ENCODE results near the gene FTHL17. TPM values are rescaled to one million over a fixed set of nuclear protein-coding genes. Genes with fewer than 3 reads are reported as not detected.

The FTHL17 gene
- not detected for total RNA-seq
- polyA plus RNA-seq, result not detected
- long read RNA-seq, donor 1, result 0 reads
- long read RNA-seq, donor 2, result 0 reads

DNA sequence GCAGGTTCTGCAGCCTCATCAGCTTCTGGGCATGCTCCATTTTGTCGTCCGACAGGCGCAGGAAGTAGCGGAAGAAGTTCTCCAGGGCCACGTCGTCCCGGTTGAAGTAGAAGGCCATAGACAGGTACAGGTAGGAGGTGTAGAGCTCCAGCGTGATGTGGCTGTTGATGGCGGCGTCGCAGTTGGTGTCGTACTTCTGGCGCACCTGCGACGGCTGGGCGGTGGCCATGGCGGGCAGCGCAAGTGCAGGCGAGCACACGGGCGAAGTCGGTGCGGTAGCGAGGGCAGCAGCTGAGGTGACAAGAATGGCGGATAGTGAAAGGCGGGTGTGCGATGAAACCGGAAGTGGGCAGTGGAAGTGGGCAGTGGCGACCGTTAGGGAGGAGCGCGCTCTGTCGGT lies at the start of gene FTHL17:
Gene FTHL17, minus strand, starts transcription at position 317 of the 400 bp plus-strand sequence. Its CDS starts 88 bp downstream, at position 229.
- DNase-seq (no peak), ATAC-seq (ENCODE audit: low FRiP score) (no peak)
- 88 to 98% methylated on average over 28 to 33 of the region's 33 CpGs for WGBS, 2 donors
- H3K27ac ChIP-seq (ENCODE audit: low read depth in 1 of 2, low read length in 2 of 2), result no peak within 1 kb of the TSS
- H3K36me3 ChIP-seq (ENCODE audit: control insufficient read depth in 1 of 2, insufficient read depth in 2 of 2, low read length in 1 of 2), result no peaks in the 10 kb centered on the region
- no peaks in the 10 kb centered on the region for H3K9me3 ChIP-seq (ENCODE audit: control insufficient read depth, low read length)
- no peaks in the 10 kb centered on the region for H3K27me3 ChIP-seq (ENCODE audit: control insufficient read depth in 1 of 2, insufficient read depth in 2 of 2, low read length in 1 of 2)
- H3K4me3 ChIP-seq (ENCODE audit: low read length in 2 of 2), result no peak within 1 kb of the TSS
- intact Hi-C loops (cut with DNase I), result no loop called here
- no peaks in the 10 kb centered on the region for H3K4me1 ChIP-seq (ENCODE audit: control insufficient read depth in 1 of 2, insufficient read depth in 2 of 2, low read length in 2 of 2)

- no peaks in the 10 kb centered on the region for H3K36me3 ChIP-seq (ENCODE audit: control insufficient read depth in 1 of 2, insufficient read depth in 2 of 2, low read length in 1 of 2)
These were observed 45.4 kb upstream of the FTHL17 start for GRCh38 chrX:31117266-31117665.

GRCh38 chrX:31115398-31115797 lies 43.6 kb upstream of the FTHL17 start:
- Histone ChIP-seq H3K36me3 (ENCODE audit: control insufficient read depth in 1 of 2, insufficient read depth in 2 of 2, low read length in 1 of 2) (no peaks in the 10 kb centered on the region), H3K4me3 (ENCODE audit: low read length in 2 of 2) (no peak overlapping the region), H3K27me3 (ENCODE audit: control insufficient read depth in 1 of 2, insufficient read depth in 2 of 2, low read length in 1 of 2) (no peaks in the 10 kb centered on the region), H3K9me3 (ENCODE audit: control insufficient read depth, low read length) (no peaks in the 10 kb centered on the region), H3K27ac (ENCODE audit: low read depth in 1 of 2, low read length in 2 of 2) (no peak overlapping the region), H3K4me1 (ENCODE audit: control insufficient read depth in 1 of 2, insufficient read depth in 2 of 2, low read length in 2 of 2) (no peaks in the 10 kb centered on the region)
- DNase-seq, result no peak
- intact Hi-C loops (cut with DNase I), result no loop called here
- 26 to 42% methylated on average over 4 of the region's 4 CpGs for WGBS, 2 donors
- ATAC-seq (ENCODE audit: low FRiP score), result no peak

More at GRCh38 chrX:31117266-31117665, 45.4 kb upstream of the FTHL17 start:
- H3K9me3 ChIP-seq (ENCODE audit: control insufficient read depth, low read length), result no peaks in the 10 kb centered on the region
- no peak overlapping the region for H3K4me3 ChIP-seq (ENCODE audit: low read length in 2 of 2)
- H3K27ac ChIP-seq (ENCODE audit: low read depth in 1 of 2, low read length in 2 of 2), result no peak overlapping the region
- WGBS, 2 donors, result 55 to 59% methylated on average over 4 of the region's 4 CpGs
- no peak for ATAC-seq (ENCODE audit: low FRiP score)
- no peak for DNase-seq
- no peaks in the 10 kb centered on the region for H3K27me3 ChIP-seq (ENCODE audit: control insufficient read depth in 1 of 2, insufficient read depth in 2 of 2, low read length in 1 of 2)
- no peaks in the 10 kb centered on the region for H3K4me1 ChIP-seq (ENCODE audit: control insufficient read depth in 1 of 2, insufficient read depth in 2 of 2, low read length in 2 of 2)
- intact Hi-C loops (cut with DNase I), result no loop called here

- Histone ChIP-seq H3K4me3 (ENCODE audit: low read length in 2 of 2) (no peak overlapping the region), H3K27me3 (ENCODE audit: control insufficient read depth in 1 of 2, insufficient read depth in 2 of 2, low read length in 1 of 2) (no peaks in the 10 kb centered on the region), H3K4me1 (ENCODE audit: control insufficient read depth in 1 of 2, insufficient read depth in 2 of 2, low read length in 2 of 2) (no peaks in the 10 kb centered on the region), H3K36me3 (ENCODE audit: control insufficient read depth in 1 of 2, insufficient read depth in 2 of 2, low read length in 1 of 2) (no peaks in the 10 kb centered on the region), H3K9me3 (ENCODE audit: control insufficient read depth, low read length) (no peaks in the 10 kb centered on the region), H3K27ac (ENCODE audit: low read depth in 1 of 2, low read length in 2 of 2) (no peak overlapping the region)
- DNase-seq (no peak), ATAC-seq (ENCODE audit: low FRiP score) (no peak)
- intact Hi-C loops (cut with DNase I), result no loop called here
- WGBS, 2 donors, result 9 to 31% methylated on average over 2 of the region's 2 CpGs
These were observed 43.0 kb upstream of the FTHL17 start for GRCh38 chrX:31114858-31115257.

DNA sequence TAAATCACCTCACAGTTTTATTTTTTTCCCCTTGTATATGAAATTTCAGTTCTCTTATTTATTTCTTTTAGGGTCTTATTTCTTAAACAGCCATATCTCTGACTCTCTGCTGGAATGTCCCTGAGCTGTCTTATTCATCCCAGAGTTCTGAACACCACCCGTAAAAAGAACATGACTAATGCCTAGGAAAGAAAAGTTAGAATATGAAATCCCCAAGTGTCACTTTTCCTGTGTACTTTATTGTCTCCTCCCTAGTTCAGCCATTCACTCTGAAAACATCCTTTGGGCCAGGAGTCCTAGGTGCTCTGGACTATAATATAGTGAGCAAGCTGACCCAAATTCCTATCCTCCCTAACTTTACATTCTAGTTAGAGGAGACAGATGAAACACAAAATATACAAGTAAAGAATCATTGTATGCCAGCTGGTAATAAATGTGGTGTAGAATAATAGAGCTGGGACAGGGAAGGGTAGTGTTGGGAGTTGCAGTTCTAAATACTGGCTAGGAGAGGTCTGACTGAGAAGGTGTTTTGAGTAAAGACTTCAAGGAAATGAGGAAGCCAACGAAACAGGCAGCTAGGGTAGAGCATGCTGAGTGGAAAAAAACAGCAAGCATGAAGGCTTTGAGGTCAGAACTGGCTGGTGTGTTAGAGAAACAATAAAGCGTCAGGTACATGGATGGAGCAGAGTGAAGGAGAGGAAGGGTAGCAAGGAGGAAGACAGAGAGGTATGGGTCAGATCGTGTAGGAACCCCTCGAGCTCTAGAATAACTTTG lies 40.6 kb upstream of the FTHL17 start:
- H3K4me1 ChIP-seq (ENCODE audit: control insufficient read depth in 1 of 2, insufficient read depth in 2 of 2, low read length in 2 of 2), result no peaks in the 10 kb centered on the region
- intact Hi-C loops (cut with DNase I), result no loop called here
- no peaks in the 10 kb centered on the region for H3K27me3 ChIP-seq (ENCODE audit: control insufficient read depth in 1 of 2, insufficient read depth in 2 of 2, low read length in 1 of 2)
- ATAC-seq (ENCODE audit: low FRiP score) (no peak), DNase-seq (no peak)
- no peak overlapping the region for H3K27ac ChIP-seq (ENCODE audit: low read depth in 1 of 2, low read length in 2 of 2)
- H3K9me3 ChIP-seq (ENCODE audit: control insufficient read depth, low read length), result no peaks in the 10 kb centered on the region
- H3K36me3 ChIP-seq (ENCODE audit: control insufficient read depth in 1 of 2, insufficient read depth in 2 of 2, low read length in 1 of 2), result no peaks in the 10 kb centered on the region
- no peak overlapping the region for H3K4me3 ChIP-seq (ENCODE audit: low read length in 2 of 2)
- WGBS, 2 donors, result 65 to 71% methylated on average over 5 of the region's 5 CpGs

GRCh38 chrX:31110657-31111056 lies 38.8 kb upstream of the FTHL17 start:
- Histone ChIP-seq H3K4me1 (ENCODE audit: control insufficient read depth in 1 of 2, insufficient read depth in 2 of 2, low read length in 2 of 2) (no peaks in the 10 kb centered on the region), H3K4me3 (ENCODE audit: low read length in 2 of 2) (no peak overlapping the region), H3K27ac (ENCODE audit: low read depth in 1 of 2, low read length in 2 of 2) (no peak overlapping the region), H3K9me3 (ENCODE audit: control insufficient read depth, low read length) (no peaks in the 10 kb centered on the region), H3K36me3 (ENCODE audit: control insufficient read depth in 1 of 2, insufficient read depth in 2 of 2, low read length in 1 of 2) (no peaks in the 10 kb centered on the region), H3K27me3 (ENCODE audit: control insufficient read depth in 1 of 2, insufficient read depth in 2 of 2, low read length in 1 of 2) (no peaks in the 10 kb centered on the region)
- intact Hi-C loops (cut with DNase I), result no loop called here
- WGBS, 2 donors, result 88 to 92% methylated on average over 6 of the region's 6 CpGs
- DNase-seq (no peak), ATAC-seq (ENCODE audit: low FRiP score) (no peak)

DNA sequence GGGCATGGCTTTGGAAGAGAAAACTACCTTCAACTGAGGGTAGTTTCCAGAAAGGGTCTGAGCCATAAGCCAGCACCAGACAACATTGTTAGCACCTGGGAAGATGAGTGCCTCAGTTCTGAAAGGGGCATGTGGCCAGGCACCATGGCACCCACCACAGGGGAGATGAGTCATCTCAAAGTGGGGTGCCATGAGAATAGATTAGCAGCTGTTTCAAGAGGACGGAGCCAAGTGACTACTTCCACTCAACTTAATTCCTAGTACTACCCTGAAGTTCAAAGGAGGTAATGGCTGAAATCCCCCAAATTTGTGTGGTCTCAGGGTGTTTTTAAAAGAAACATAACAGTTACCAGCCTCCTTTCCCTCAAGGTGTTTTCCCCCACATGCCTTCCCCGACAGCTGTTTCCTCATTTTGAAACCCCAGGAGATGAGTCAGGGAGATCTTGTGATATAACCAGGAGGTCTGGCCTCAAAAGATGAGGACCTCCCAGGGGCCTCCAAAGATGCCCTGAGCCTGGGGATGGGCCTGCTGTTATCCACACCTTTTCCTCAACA lies 27.8 kb upstream of the FTHL17 start:
- Histone ChIP-seq H3K27ac (ENCODE audit: low read depth in 1 of 2, low read length in 2 of 2) (no peak overlapping the region), H3K4me1 (ENCODE audit: control insufficient read depth in 1 of 2, insufficient read depth in 2 of 2, low read length in 2 of 2) (no peaks in the 10 kb centered on the region), H3K27me3 (ENCODE audit: control insufficient read depth in 1 of 2, insufficient read depth in 2 of 2, low read length in 1 of 2) (no peaks in the 10 kb centered on the region), H3K4me3 (ENCODE audit: low read length in 2 of 2) (no peak overlapping the region), H3K36me3 (ENCODE audit: control insufficient read depth in 1 of 2, insufficient read depth in 2 of 2, low read length in 1 of 2) (no peaks in the 10 kb centered on the region), H3K9me3 (ENCODE audit: control insufficient read depth, low read length) (no peaks in the 10 kb centered on the region)
- intact Hi-C loops (cut with DNase I), result no loop called here
- ATAC-seq (ENCODE audit: low FRiP score), result no peak
- DNase-seq, result no peak
- 83 to 96% methylated on average over 2 of the region's 2 CpGs for WGBS, 2 donors

GRCh38 chrX:31098079-31098478 lies 26.2 kb upstream of the FTHL17 start:
- H3K9me3 ChIP-seq (ENCODE audit: control insufficient read depth, low read length), result no peaks in the 10 kb centered on the region
- intact Hi-C loops (cut with DNase I), result no loop called here
- H3K27ac ChIP-seq (ENCODE audit: low read depth in 1 of 2, low read length in 2 of 2), result no peak overlapping the region
- H3K36me3 ChIP-seq (ENCODE audit: control insufficient read depth in 1 of 2, insufficient read depth in 2 of 2, low read length in 1 of 2), result no peaks in the 10 kb centered on the region
- ATAC-seq (ENCODE audit: low FRiP score) (no peak), DNase-seq (no peak)
- whole genome bisulfite sequencing, 2 donors, result 13 to 36% methylated on average over 3 of the region's 3 CpGs
- H3K4me3 ChIP-seq (ENCODE audit: low read length in 2 of 2), result no peak overlapping the region
- H3K4me1 ChIP-seq (ENCODE audit: control insufficient read depth in 1 of 2, insufficient read depth in 2 of 2, low read length in 2 of 2), result no peaks in the 10 kb centered on the region
- no peaks in the 10 kb centered on the region for H3K27me3 ChIP-seq (ENCODE audit: control insufficient read depth in 1 of 2, insufficient read depth in 2 of 2, low read length in 1 of 2)

DNA sequence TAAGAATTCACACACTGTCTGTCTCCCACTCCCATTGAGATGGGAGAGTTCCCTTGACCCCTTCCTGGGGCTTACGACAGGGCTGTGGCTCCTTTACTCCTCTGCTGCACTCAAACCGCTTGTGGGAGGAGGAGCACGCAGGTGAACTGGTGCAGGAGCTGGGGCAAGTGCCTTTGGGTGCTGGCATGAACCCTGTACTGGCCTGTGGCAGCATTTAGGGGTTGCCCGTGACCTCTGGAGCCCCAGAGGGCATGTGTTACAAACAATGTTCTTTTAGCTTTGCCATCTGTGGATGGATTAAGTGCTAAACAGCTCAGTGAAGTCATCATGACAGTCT lies 21.8 kb upstream of the FTHL17 start:
- no peaks in the 10 kb centered on the region for H3K9me3 ChIP-seq (ENCODE audit: control insufficient read depth, low read length)
- intact Hi-C loops (cut with DNase I), result no loop called here
- no peaks in the 10 kb centered on the region for H3K4me1 ChIP-seq (ENCODE audit: control insufficient read depth in 1 of 2, insufficient read depth in 2 of 2, low read length in 2 of 2)
- DNase-seq (no peak), ATAC-seq (ENCODE audit: low FRiP score) (no peak)
- H3K36me3 ChIP-seq (ENCODE audit: control insufficient read depth in 1 of 2, insufficient read depth in 2 of 2, low read length in 1 of 2), result no peaks in the 10 kb centered on the region
- no peak overlapping the region for H3K4me3 ChIP-seq (ENCODE audit: low read length in 2 of 2)
- H3K27me3 ChIP-seq (ENCODE audit: control insufficient read depth in 1 of 2, insufficient read depth in 2 of 2, low read length in 1 of 2), result no peaks in the 10 kb centered on the region
- WGBS, 2 donors, result 46 to 97% methylated on average over 4 of the region's 4 CpGs
- H3K27ac ChIP-seq (ENCODE audit: low read depth in 1 of 2, low read length in 2 of 2), result no peak overlapping the region
